Cardiac fibroblast (primary cell): ENCODE measurements around the gene PLCB3.

Experiments used
- DNase-seq, 2 donors: peaks; one replicate each; pipeline versions ENCODE4 v3.0.0 to v3.0.0-alpha.2; 2010; ENCODE audit warnings: low read depth in 2 of 2
- H3K4me3 ChIP-seq, 2 donors: replicated peaks in 1 of 2; 1 replicate in 1 of 2; 2 replicates in 1 of 2; pipeline ENCODE4 v1.5.1; 2011; ENCODE audit warnings: low read depth in 2 of 2, low read length in 2 of 2, mild to moderate bottlenecking in 2 of 2, moderate library complexity in 1 of 2
- TF ChIP-seq, protein P1 (sequence below): IDR thresholded peaks from one replicate; pipeline ENCODE4 v1.5.1; 2011; ENCODE audit warnings: low read depth, mild to moderate bottlenecking, low read length, inconsistent platforms

Gene PLCB3

DNA sequence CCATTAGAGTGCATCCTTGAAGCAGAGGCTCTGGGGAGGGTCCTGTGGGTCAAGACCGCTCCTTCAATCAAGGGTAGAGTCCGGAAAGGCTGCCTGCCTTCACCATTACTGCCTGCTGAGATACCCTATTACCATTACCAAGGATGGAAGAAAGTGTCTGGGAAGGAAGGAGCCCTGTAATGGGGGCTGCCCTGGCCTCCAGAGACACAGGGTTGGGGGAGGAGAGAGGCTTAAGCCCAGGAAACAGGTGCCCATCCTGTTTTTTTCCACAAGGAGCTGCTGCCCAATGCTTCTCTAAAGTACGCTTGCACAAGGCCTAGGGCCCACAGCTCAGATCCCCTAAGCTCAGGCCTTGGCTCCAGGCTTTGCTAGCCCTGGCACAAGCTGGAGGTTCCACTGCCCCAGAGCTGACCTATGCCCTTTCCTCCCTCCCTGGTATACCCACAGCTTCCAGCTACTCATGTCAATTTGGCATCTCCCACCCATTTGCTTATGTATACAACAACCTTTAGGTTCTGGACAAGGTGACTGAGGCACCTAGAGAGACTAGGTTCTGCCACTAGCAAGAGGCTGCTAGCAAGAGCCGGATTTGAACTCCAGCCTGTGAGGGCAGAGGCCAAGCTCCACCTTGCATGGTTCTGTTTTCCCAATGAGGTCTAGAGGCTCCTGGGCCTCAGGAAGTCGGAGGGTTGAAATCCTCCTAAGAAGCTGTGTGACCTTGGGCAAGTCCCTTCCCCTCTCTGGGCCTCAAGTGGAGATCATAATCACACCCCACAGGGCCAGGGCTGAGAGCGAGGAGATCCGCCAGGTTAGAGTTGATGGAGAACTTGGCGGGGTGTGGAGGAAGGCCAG lies 1.5 kb upstream of the PLCB3 start:
- DNase-seq = no peak
- no peak overlapping the region for H3K4me3 ChIP-seq
- TF ChIP-seq, protein P1, sequence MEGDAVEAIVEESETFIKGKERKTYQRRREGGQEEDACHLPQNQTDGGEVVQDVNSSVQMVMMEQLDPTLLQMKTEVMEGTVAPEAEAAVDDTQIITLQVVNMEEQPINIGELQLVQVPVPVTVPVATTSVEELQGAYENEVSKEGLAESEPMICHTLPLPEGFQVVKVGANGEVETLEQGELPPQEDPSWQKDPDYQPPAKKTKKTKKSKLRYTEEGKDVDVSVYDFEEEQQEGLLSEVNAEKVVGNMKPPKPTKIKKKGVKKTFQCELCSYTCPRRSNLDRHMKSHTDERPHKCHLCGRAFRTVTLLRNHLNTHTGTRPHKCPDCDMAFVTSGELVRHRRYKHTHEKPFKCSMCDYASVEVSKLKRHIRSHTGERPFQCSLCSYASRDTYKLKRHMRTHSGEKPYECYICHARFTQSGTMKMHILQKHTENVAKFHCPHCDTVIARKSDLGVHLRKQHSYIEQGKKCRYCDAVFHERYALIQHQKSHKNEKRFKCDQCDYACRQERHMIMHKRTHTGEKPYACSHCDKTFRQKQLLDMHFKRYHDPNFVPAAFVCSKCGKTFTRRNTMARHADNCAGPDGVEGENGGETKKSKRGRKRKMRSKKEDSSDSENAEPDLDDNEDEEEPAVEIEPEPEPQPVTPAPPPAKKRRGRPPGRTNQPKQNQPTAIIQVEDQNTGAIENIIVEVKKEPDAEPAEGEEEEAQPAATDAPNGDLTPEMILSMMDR = no peak

DNA sequence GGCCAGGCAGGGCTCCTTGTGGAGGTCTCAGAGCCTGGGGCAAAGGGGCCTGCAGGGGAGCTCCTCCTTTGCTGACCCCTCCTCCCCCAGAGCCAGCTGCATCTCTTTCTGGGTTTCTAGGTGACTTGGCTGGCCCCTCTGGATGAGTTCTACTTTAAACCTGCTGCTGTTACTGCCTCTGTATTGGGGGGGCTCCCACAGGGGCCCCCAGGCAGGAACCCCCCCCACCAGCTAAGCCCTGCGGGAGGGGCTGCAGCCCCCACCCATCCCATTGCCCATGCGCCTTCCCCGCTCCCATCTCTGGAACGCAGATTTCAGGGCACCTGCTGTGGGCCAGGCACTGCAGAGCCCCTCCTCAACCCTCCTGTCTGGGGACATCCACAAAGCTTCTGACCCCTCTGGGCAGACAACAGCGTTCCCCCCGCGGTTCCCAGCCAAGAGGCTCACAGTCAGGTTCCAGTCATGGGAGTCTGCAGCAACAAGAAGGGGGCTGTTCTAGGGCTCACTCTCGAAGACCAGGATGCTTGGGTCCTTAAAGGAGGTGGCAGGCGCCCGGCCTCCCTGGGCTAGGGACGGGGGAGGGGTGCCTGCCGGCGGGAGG lies 815 bp upstream of the PLCB3 start:
- TF ChIP-seq, protein P1 = no peak
- DNase-seq = no peak
- peak overlapping the region; percentile 57 to 85 for H3K4me3 ChIP-seq

DNA sequence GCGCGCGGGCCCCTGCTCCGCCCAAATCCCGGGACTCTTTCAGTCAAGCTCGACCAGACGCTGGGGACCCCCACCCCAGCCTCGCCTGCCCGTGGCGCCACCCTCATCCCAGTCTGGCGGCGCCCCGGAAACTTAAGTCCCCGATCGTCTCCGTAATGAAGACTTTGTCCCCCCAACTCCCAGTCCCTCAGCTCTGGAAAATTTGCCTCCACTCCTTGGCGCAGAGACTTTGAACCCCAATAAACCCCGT lies 348 bp downstream of the PLCB3 start:
- TF ChIP-seq, protein P1 = no peak
- peak overlapping the region; percentile 78 to 85 for H3K4me3 ChIP-seq
- DNase-seq = no peak

DNA sequence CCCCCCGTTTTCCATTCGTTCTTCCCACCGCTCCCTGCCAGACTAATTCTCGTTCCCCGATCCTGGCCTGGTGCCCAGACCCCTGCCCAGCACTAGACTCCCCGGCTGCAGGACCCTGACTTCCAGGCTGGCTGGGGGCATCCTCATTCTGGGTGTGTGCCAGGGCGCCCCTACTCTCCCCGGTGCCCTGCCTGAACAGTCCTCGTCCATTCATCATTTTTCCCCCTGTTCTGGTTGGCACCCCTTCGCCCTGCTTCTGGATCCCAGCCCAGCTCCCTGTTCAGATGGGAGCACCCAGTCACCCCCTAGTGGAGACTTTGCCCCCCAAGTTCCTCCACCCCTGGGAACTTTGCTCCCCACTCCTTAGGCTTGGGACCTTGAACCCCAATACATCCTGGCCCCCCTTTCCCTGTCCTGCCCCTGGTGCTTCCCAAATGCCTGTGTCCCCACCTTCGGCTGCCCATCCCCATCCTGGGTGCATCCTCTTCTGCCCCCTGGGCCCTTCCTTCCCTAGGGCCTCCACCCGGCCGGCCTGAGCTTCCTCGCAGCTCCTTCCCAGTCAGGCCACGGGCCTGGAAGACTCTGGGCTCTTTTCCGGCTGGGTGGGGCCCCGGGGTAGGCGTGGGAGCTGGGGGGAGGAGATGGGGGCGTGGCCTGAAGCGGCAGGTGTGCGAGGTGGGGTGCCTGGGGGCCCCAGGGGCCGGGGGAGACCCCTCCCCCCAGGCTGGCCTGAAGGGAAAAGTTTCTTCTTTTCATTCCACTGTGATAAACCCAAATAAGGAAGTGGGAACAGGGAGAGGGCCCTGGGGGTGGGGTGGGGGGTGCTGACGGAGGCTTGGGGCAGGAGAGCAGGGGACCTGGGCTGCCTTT lies 908 bp downstream of the PLCB3 start:
- TF ChIP-seq, protein P1 = peak; percentile 46
- DNase-seq = peak; percentile 52 to 57
- peak overlapping the region; percentile 78 to 85 for H3K4me3 ChIP-seq

DNA sequence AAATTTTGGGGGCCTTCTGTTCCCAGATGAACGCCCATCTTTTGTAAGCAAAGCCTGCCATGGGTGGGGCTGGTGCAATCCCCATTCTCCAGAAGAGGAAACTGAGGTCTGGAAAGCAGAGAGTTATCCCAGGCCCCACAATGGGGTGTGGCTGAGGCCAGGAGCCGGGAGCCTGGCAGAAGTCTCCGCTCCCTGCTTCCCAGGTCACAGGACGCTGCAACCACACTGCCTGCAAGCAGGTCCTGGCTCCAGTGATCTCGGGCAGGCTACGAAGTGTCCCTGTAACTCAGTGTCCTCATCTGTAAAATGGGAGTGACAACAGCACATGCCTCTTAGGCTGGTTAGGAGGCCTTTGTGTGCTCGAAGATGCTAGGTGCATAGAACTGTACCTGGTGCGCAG lies 1.7 kb downstream of the PLCB3 start:
- TF ChIP-seq, protein P1 = no peak

DNA sequence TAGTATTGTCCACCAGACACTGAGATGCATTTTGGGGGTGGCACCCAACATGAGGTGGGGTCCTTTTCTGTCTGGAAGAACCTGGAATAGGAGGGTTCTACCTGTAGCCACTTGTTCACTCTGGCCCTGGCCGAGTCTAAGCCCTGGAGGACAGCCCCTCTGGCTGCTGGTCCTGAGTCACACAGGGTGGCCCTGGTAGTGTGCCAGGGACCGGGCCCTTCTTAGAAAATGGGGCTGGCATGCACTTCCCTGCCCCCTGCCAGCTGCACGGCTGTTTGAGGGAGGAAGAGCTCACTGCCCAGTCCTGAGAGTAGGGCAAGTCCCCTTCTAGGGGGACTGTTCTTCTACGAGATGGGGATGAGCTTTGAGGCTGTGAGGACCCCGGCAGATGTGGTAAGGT lies 2.2 kb downstream of the PLCB3 start:
- DNase-seq = no peak
- TF ChIP-seq, protein P1 = no peak
- no peak overlapping the region for H3K4me3 ChIP-seq

More for the DNA sequence above, 1.7 kb downstream of the PLCB3 start:
- H3K4me3 ChIP-seq = peak overlapping the region; percentile 78 to 85
- DNase-seq = no peak
